ENCODE measurements around the gene MISP. TPM values are rescaled to one million over a fixed set of nuclear protein-coding genes. Genes with fewer than 3 reads are reported as not detected.
"Not testable (repeated sequence)": the region's sequence is repeated elsewhere in the genome, so short reads cannot be mapped to it uniquely, and the experiment has no call there.

Gene MISP
- total RNA-seq, 1 donor from 2014 or later: 1.1 TPM

DNA sequence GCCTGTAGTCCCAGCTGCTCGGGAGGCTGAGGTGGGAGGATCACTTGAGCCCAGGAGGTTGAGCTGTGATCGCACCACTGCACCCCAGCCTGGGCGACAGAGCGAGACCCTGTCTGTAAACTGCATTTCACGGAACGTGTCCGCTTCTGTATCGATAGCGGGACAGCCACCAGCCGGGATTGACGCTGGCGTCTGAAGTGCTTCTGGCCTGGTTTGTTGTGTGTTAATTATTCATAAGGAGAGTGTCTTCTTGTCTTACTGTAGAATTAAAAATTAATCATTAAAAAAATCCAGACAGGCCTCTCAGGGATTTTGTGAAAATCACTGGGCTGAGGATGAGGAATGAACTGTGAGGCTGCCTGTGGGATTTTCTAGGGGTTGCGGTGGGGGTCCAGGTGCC lies 16.2 kb upstream of the MISP start:
- Mint-ChIP-seq H3K27me3 (no peaks in the 10 kb centered on the region), H3K4me3 (ENCODE audit: low read depth) (no peak overlapping the region), H3K4me1 (ENCODE audit: low read depth) (no peaks in the 10 kb centered on the region), H3K27ac (no peak overlapping the region), H3K9me3 (ENCODE audit: low read depth) (no peaks in the 10 kb centered on the region), H3K36me3 (ENCODE audit: insufficient read depth) (peaks cover 10% of the 10 kb centered on the region)
- no peak for DNase-seq (ENCODE audit: low spot score, unreplicated experiment)
- TF ChIP-seq, protein P1, sequence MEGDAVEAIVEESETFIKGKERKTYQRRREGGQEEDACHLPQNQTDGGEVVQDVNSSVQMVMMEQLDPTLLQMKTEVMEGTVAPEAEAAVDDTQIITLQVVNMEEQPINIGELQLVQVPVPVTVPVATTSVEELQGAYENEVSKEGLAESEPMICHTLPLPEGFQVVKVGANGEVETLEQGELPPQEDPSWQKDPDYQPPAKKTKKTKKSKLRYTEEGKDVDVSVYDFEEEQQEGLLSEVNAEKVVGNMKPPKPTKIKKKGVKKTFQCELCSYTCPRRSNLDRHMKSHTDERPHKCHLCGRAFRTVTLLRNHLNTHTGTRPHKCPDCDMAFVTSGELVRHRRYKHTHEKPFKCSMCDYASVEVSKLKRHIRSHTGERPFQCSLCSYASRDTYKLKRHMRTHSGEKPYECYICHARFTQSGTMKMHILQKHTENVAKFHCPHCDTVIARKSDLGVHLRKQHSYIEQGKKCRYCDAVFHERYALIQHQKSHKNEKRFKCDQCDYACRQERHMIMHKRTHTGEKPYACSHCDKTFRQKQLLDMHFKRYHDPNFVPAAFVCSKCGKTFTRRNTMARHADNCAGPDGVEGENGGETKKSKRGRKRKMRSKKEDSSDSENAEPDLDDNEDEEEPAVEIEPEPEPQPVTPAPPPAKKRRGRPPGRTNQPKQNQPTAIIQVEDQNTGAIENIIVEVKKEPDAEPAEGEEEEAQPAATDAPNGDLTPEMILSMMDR (IDR thresholded peaks at IDR 0.05; ENCODE audit: unreplicated experiment): no peak

DNA sequence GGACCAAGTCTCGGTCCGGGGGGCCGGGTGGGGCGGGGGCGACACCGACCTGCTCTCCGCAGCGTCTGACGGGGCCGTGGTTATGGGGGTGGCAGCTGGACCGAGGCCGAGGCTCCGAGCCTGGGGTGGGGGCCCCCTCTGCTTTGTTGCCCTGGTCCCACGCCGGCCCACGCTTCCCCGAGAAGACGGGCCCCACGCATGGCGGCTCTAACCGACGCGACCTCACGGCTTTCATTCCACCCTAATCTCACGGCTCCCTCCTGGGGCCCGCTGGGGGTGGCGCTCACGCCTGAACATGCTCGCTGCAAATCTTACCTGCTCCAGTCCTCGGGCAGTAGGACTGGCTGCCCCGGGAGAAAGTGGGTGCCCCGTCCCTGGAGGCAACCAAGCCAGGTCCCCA lies 14.8 kb upstream of the MISP start:
- Mint-ChIP-seq H3K27ac (no peak overlapping the region), H3K4me3 (ENCODE audit: low read depth) (no peak overlapping the region), H3K4me1 (ENCODE audit: low read depth) (no peaks in the 10 kb centered on the region), H3K36me3 (ENCODE audit: insufficient read depth) (peaks cover 8% of the 10 kb centered on the region), H3K27me3 (no peaks in the 10 kb centered on the region), H3K9me3 (ENCODE audit: low read depth) (no peaks in the 10 kb centered on the region)
- no peak for DNase-seq (ENCODE audit: low spot score, unreplicated experiment)
- TF ChIP-seq, protein P1 (IDR thresholded peaks at IDR 0.05; ENCODE audit: unreplicated experiment): no peak

DNA sequence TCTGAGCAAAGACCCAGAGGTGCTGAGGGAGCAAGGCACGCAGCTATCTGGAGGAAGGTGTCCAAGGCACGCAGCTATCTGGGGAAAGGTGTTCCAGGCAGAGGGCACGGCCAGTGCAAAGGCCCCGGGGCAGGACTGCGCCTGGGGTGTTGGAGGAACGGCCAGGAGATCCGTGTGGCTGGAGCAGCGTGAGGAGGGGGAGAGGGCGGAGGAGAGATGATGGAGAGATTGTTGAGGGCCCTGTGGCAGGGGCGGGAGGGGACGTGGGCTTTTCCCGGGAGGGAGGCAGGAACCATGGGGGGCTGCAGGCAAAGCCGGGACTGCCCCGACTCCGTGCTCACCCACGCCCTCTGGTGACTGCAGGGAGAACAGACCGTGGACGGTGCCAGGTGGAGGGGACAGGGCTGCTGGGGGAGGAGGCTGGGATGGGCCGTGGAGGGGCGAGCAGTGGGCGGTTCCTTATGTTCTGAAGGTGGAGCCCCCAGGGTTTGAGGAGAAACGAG lies 13.3 kb upstream of the MISP start:
- Mint-ChIP-seq H3K4me1 (ENCODE audit: low read depth) (no peaks in the 10 kb centered on the region), H3K36me3 (ENCODE audit: insufficient read depth) (peaks cover 8% of the 10 kb centered on the region), H3K4me3 (ENCODE audit: low read depth) (no peak overlapping the region), H3K9me3 (ENCODE audit: low read depth) (no peaks in the 10 kb centered on the region), H3K27me3 (no peaks in the 10 kb centered on the region), H3K27ac (no peak overlapping the region)
- TF ChIP-seq, protein P1 (IDR thresholded peaks at IDR 0.05; ENCODE audit: unreplicated experiment): peak; percentile 54
- peak; percentile 49 for DNase-seq (ENCODE audit: low spot score, unreplicated experiment)

DNA sequence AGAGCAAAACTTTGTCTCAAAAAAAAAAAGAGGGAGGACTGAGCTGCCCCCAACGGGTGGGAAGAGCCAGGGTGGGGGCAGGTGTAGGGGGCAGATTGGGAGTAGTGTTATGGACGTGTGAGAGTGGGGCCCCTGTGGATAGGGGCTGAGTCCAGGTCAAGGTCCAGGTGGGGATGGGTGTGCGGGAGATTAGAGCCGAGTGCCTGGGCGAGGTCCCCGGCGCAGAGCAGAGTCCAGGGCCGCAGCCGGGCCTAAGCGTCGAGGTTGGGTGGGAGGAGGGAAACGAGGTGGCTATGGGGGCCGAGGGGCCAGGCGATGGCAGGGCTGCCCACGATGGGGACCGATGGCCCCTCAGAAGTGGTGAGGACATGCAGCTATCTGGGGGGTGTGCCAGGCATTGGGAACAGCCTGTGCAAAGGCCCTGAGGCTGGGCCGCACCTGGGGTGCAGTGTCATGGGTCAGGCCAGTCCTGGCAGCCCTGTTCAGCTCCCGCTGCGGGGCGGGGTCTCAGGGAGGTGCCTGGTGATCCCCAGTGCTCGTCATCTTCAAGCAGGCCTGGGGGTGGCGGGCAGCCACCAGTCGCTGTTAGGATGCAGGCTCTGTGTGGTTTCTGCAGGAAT lies 12.3 kb upstream of the MISP start:
- H3K4me1 Mint-ChIP-seq (ENCODE audit: low read depth): no peaks in the 10 kb centered on the region

DNA sequence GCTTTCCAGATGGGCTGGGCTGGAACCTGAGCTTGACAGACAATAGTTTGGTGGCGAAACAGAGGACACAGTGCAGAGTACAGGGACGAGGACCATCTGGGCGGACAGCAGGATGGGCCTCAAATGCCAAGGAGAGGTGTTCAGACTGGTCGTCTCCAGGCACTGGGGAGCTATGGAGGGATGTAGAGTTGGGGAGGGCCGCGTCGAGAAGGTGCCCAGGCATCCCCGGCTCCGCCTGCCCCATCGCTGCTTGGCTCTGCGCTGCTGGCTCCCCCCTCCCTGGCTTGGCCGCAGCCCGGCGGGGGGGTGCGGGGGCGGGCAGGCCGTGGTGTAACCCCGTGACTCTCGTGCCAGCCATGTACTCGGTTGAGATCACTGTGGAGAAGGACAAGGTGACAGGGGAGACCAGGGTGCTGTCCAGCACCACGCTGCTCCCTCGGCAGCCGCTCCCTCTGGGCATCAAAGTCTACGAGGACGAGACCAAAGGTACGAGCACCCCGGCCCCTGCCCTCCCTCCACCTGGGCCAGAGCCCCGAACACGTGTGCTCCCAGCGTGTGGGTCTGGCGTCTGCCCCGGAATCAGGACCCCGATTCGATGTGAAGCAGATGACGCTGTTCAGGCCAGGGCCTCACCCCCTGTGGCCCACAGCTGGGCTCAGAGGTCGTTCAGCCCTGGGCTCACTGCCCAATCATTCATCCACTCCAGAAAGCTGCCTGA lies 10.8 kb upstream of the MISP start:
- peaks cover 5% of the 10 kb centered on the region for H3K36me3 Mint-ChIP-seq (ENCODE audit: insufficient read depth)
- H3K4me3 Mint-ChIP-seq (ENCODE audit: low read depth): no peak overlapping the region
- TF ChIP-seq, protein P1 (IDR thresholded peaks at IDR 0.05; ENCODE audit: unreplicated experiment): no peak
- H3K9me3 Mint-ChIP-seq (ENCODE audit: low read depth): no peaks in the 10 kb centered on the region
- H3K4me1 Mint-ChIP-seq (ENCODE audit: low read depth): no peaks in the 10 kb centered on the region
- no peak for DNase-seq (ENCODE audit: low spot score, unreplicated experiment)
- H3K27me3 Mint-ChIP-seq: no peaks in the 10 kb centered on the region
- peak overlapping the region; percentile 62 for H3K27ac Mint-ChIP-seq

More for the DNA sequence above, 12.3 kb upstream of the MISP start:
- Mint-ChIP-seq H3K27me3 (no peaks in the 10 kb centered on the region), H3K36me3 (ENCODE audit: insufficient read depth) (peaks cover 6% of the 10 kb centered on the region), H3K4me3 (ENCODE audit: low read depth) (no peak overlapping the region), H3K27ac (no peak overlapping the region), H3K9me3 (ENCODE audit: low read depth) (no peaks in the 10 kb centered on the region)
- no peak for DNase-seq (ENCODE audit: low spot score, unreplicated experiment)
- TF ChIP-seq, protein P1 (IDR thresholded peaks at IDR 0.05; ENCODE audit: unreplicated experiment): no peak

DNA sequence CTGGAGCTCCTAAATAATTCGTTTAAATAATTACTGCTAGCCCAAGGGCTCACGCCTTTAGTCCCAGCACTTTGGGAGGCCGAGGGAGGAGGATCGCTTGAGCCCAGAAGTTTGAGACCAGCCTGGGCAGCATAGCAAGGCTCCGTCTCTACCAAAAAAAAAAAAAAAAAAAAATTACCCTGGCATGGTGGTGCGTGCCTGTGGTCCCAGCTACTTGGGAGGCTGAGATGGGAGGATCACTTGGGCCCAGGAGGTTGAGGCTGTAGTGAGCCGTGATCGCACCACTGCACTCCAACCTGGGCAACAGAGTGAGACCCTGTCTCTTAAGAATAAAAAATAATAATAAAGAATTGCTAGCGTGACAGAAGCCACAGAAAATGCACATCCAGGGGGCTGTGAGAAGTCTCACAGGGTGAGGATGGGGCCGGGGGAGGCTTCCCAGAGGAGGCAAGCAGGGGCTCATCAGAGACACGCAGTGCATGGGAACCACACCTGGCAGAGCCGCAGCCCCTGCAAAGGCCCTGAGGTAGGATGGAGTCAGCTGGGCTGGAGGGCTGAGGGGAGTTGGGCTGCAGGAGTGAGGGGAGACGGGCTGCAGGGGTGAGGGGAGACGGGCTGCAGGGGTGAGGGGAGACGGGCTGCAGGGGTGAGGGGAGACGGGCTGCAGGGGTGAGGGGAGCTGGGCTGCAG lies 10.0 kb upstream of the MISP start:
- DNase-seq (ENCODE audit: low spot score, unreplicated experiment); H3K27ac Mint-ChIP-seq; H3K4me3 Mint-ChIP-seq (ENCODE audit: low read depth); H3K4me1 Mint-ChIP-seq (ENCODE audit: low read depth); H3K27me3 Mint-ChIP-seq; H3K36me3 Mint-ChIP-seq (ENCODE audit: insufficient read depth); H3K9me3 Mint-ChIP-seq (ENCODE audit: low read depth): not testable (repeated sequence)
